Inferior parietal cortex (tissue), 1 donor: ENCODE results near the gene TESK2.

ENCODE experiments used
- DNase-seq: peaks from one replicate; pipeline ENCODE4 v3.0.0-alpha.2; 2016; ENCODE audit errors: extremely low spot score

The TESK2 gene

GRCh38 chr1:45337630-45338325, 153.2 kb downstream of the TESK2 start:
- no peak for DNase-seq

DNA sequence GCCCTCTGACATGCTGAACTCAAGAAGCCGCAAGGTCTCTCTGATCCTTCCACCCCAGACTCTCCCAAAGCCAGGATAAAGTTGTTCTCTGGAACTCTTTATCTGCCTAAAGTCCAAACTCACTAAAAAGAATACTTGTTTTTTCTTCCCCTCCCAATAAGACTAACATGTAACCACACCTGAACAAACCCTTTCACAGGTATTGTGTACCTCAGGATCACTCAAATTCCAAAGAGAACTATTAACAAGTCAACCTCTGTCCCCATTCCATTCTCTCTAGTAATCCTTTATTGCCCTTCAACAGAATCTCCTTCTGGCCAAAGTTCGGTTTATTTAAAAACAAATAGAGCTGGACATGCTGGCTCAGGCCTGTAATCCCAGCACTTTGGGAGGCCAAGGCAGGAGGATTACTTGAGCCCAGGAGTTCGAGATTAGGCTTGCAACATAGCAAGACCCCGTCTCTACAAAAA, 155.1 kb downstream of the TESK2 start:
- no peak for DNase-seq

- DNase-seq, result no peak
Observed at GRCh38 chr1:45334308-45335245, 156.4 kb downstream of the TESK2 start.

- DNase-seq, result no peak
Observed at GRCh38 chr1:45332346-45332720, 158.6 kb downstream of the TESK2 start.

GRCh38 chr1:45331436-45332345, 159.3 kb downstream of the TESK2 start:
- no peak for DNase-seq

GRCh38 chr1:45329445-45329844, 161.5 kb downstream of the TESK2 start:
- no peak for DNase-seq

GRCh38 chr1:45328680-45329079, 162.3 kb downstream of the TESK2 start:
- no peak for DNase-seq

DNA sequence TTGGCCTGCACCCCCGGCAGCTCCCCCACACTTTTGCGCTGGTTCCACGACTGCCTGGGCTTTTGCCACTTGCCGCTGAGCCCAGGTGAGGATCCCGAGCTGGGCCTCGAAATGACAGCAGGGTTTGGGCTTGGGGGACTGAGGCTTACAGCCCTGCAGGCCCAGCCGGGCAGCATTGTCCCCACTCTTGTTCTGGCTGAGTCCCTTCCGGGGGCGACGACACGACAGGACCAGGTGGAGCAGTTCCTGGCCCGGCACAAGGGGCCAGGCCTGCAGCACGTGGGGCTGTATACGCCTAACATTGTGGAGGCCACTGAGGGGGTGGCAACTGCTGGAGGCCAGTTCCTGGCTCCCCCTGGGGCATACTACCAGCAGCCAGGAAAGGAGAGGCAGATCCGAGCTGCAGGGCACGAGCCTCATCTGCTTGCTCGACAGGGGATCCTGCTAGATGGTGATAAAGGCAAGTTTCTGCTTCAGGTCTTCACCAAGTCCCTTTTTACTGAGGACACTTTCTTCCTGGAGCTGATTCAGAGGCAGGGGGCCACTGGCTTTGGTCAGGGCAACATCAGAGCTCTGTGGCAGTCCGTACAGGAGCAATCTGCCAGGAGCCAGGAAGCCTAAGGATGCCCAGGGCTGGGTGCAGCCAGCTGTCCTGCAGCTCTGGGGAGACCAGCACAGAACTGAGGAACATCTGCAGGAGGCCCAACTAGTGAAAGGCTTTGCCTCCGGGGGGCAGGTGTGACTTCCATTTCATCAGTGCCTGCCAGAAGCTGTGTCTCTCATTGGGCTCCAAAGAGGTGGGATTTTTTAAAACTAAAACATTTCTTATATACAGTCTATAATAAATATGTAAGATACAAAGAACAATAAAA, 163.1 kb downstream of the TESK2 start:
- no peak for DNase-seq

GRCh38 chr1:45326627-45327623, 164.0 kb downstream of the TESK2 start, which contains the start of gene HPDL:
Gene HPDL (plus strand): TSS chr1:45326895. CDS start chr1:45327149, 254 bp downstream.
- DNase-seq, result peak; percentile 35

DNA sequence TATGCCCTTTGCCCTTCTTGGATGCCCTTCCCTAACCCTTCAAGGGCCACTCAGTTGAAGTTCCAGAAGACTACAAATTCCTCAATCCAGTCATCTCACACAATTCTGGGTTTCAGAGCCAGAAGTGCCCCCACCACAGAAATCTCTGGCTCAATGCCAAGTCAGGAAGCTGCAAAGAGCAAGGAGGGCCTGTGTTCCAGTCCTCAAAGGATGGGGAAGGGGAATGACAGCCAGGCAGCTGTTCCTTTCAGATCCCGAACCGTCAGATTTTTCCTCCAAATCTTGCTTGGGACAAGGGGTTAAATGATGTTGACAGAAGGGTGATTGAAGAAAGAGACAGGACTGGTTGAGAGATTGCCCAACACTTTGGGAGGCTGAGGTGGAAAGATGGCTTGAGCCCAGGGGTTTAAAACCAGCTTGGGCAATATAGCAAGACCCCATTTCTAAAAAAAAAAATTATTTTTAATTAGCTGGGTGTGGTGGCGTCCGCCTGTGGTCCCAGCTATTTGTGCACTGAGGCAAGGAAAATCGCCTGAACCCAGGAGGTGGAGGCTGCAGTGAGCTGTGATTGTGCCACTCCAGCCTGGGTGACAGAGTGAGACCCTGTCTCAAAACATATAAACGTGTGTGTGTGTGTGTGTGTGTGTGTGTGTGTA, 165.0 kb downstream of the TESK2 start:
- no peak for DNase-seq

- DNase-seq, result no peak
Observed at GRCh38 chr1:45322486-45323040, 168.4 kb downstream of the TESK2 start.

- DNase-seq, result no peak
Observed at GRCh38 chr1:45321444-45321843, 169.5 kb downstream of the TESK2 start.

DNA sequence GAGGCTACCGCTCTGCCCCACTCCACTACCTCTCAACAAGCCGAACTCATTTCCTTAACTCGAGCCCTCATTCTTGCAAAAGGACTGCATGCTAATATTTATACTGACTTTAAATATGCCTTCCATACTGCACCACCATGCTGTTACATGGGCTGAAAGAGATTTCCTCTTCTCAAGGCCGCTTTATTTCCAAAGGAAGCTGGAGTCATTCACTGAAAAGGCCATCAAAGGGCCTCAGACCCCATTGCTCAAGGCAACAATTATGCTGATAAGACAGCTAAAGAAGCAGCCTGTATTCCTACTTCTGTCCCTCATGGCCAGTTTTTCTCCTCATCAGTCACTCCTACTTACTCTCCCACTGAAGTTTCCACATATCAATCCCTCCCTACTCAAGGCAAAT, 171.2 kb downstream of the TESK2 start:
- DNase-seq, result no peak

DNA sequence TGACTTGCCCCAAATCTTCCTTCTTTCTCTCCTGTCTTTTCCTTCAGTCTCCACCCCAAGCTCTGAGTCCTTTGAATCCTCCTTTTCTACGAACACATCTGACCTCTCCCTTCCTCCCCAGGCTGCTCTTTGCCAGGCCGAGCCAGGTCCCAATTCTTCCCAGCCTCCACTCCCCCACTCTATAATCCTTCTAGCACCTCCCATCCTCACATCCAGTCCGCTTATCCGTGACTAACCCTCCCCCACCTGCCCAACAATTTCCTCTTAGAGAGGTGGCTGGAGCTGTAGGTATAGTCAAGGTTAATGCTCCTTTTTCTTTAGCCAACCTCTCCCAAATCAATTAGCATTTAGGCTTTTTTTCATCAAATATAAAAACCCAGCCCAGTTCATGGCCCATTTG, 173.8 kb downstream of the TESK2 start:
- DNase-seq, result no peak

- DNase-seq, result no peak
Observed at GRCh38 chr1:45314266-45314665, 176.7 kb downstream of the TESK2 start.

DNA sequence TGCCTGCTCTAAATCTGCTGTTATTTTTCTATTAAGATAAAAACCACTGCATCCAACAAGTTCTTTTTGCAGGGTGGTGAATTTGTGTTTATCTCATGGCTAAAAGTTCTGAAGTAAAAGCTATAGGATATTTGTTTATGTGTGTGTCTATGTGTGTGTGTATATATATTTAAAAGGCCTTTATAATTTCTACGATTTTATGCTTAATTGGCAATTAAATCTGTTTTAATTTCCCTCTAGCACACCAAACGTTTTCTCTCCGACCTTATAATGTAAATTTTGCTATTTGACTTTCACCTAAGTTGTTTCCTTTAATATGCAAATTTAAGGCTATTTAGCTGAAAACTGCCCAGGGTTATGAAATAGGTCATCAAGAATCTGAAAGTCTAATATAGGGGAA, 184.1 kb downstream of the TESK2 start:
- DNase-seq, result no peak

DNA sequence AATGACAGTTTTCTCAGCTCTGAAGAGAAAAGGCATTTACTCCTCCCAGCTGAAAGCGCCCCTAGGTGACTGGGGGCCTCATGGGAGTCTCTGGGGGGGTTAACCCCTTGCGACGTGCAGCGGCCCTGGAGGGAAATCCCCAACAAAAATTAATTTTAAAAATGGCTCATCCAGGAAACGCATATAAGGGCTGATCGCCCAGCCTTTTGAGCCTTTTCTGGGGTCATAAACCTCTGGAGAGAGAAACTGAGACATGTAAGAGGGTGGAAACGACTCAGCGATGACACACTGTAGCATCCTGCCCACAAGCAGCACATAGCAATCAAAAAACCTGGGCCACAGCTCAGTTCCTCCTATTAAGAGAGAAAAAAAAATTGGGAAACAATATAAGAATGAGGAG, 184.6 kb downstream of the TESK2 start:
- DNase-seq, result no peak

GRCh38 chr1:45305231-45305630, 185.7 kb downstream of the TESK2 start:
- no peak for DNase-seq
